Right lobe of liver (tissue), 6 donors: Measurements from ENCODE around the gene UBALD2. TPM values are rescaled to one million over a fixed set of nuclear protein-coding genes. Genes with fewer than 3 reads are reported as not detected.

Experiments used
- ATAC-seq, 4 donors: fragments of 200-7000 bp; cut with Tn5 transposase; one replicate each; pipeline ENCODE4 v1.9.1; 2020; ENCODE audit warnings: mild to moderate bottlenecking in 4 of 4, moderate library complexity in 4 of 4
- DNase-seq, 3 donors: peaks; one replicate each; pipeline ENCODE4 v3.0.0-alpha.2; 2020
- H3K27ac ChIP-seq, 3 donors: fragments of 200-600 bp; one replicate each; pipeline ENCODE4 v1.8.0; 2022
- H3K27me3 ChIP-seq, 2 donors: fragments of 200-600 bp; one replicate each; pipeline ENCODE4 v1.8.0; 2022
- H3K36me3 ChIP-seq, 4 donors: fragments of 200-600 bp; sonication (generic) in 1 of 4; one replicate each; pipeline versions ENCODE4 v1.5.1 to v1.8.0; 2017 to 2022; ENCODE audit warnings: control low read depth in 1 of 4
- H3K4me1 ChIP-seq, 4 donors: fragments of 200-600 bp; sonication (generic) in 1 of 4; one replicate each; pipeline versions ENCODE4 v1.5.1 to v1.8.0; 2017 to 2022; ENCODE audit warnings: control low read depth in 1 of 4
- H3K4me3 ChIP-seq, 3 donors: fragments of 200-600 bp; one replicate each; pipeline ENCODE4 v1.8.0; 2022
- H3K9me3 ChIP-seq, 4 donors: fragments of 200-600 bp; sonication (generic) in 1 of 4; one replicate each; pipeline versions ENCODE4 v1.5.1 to v1.8.0; 2017 to 2022; ENCODE audit warnings: control low read depth in 1 of 4
- POLR2A ChIP-seq: fragments of 450-650 bp; IDR thresholded peaks from one replicate; pipeline ENCODE4 v1.6.1; 2017; ENCODE audit warnings: antibody characterized with exemption, mild to moderate bottlenecking
- WGBS: methylation state at CpG from one replicate; pipeline ENCODE4 v1.1.6; 2018; ENCODE audit warnings: low coverage, low lambda C conversion rate; ENCODE audit not compliant: insufficient coverage; ENCODE audit errors: missing lambda C conversion rate; 5-methylcytosine and 5-hydroxymethylcytosine counted together
- intact Hi-C, 2 donors: fragments of 100-400 bp; cut with DNase I; formaldehyde crosslinking; loops; one replicate each; pipeline versions ENCODE4 v1.11.2 to v1.14.1; 2022
- total RNA-seq, 6 experiments: library from RNA; depleted of rRNA in 2 of 6; stranded (reverse); fragments of >200 nt in 2 of 6; fragmentation: NEBNext Ultra II Directional in 3 of 6; extraction: Animal tissue kit (Norgen Biotek cat#: 25700) in 3 of 6; gene quantifications; one replicate each; pipeline versions ENCODE4 v1.1.0 to v1.2.4, GENCODE V29; 2016 to 2023
- TF ChIP-seq, protein P1 (sequence below), 4 donors: fragments of 200-600 bp in 3 of 4; fragments of 450-650 bp in 1 of 4; IDR thresholded peaks; one replicate each; pipeline versions ENCODE4 v1.5.1 to v1.8.0; 2016 to 2022; ENCODE audit warnings: antibody characterized with exemption in 4 of 4, mild to moderate bottlenecking in 2 of 4
- donor health status: DM: no; HTN: yes; CAD: no.
- donor health status: DM: no; HTN: no; CAD: no.
- donor health status: DM: no; HTN: no; CAD: no.
- donor health status: DM: no; HTN: yes; CAD: no.
- donor health status: DM: no; HTN: yes; CAD: no.

The UBALD2 gene
- total RNA-seq, 6 experiments from 2014 or later: 7.3 to 17.9 (median 14.5) TPM

- ATAC-seq (no peak), DNase-seq (peak in 1 of 3 donors; percentile 43)
- 19% methylated on average over 4 of the region's 21 CpGs for WGBS
- H3K4me1 ChIP-seq: peaks cover 0 to 17% (median 6%) of the 10 kb centered on the region in 4 donors
- no peak overlapping the region for H3K4me3 ChIP-seq
- H3K9me3 ChIP-seq: no peaks in the 10 kb centered on the region
- no peak for TF ChIP-seq POLR2A
- TF ChIP-seq, protein P1, sequence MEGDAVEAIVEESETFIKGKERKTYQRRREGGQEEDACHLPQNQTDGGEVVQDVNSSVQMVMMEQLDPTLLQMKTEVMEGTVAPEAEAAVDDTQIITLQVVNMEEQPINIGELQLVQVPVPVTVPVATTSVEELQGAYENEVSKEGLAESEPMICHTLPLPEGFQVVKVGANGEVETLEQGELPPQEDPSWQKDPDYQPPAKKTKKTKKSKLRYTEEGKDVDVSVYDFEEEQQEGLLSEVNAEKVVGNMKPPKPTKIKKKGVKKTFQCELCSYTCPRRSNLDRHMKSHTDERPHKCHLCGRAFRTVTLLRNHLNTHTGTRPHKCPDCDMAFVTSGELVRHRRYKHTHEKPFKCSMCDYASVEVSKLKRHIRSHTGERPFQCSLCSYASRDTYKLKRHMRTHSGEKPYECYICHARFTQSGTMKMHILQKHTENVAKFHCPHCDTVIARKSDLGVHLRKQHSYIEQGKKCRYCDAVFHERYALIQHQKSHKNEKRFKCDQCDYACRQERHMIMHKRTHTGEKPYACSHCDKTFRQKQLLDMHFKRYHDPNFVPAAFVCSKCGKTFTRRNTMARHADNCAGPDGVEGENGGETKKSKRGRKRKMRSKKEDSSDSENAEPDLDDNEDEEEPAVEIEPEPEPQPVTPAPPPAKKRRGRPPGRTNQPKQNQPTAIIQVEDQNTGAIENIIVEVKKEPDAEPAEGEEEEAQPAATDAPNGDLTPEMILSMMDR (IDR thresholded peaks at IDR 0.05): no peak
- H3K27ac ChIP-seq: no peak overlapping the region
- no peaks in the 10 kb centered on the region for H3K36me3 ChIP-seq
- no peaks in the 10 kb centered on the region for H3K27me3 ChIP-seq
- intact Hi-C loops: no loop called here
These were observed 9.2 kb downstream of the UBALD2 start for GRCh38 chr17:76274112-76274956.

DNA sequence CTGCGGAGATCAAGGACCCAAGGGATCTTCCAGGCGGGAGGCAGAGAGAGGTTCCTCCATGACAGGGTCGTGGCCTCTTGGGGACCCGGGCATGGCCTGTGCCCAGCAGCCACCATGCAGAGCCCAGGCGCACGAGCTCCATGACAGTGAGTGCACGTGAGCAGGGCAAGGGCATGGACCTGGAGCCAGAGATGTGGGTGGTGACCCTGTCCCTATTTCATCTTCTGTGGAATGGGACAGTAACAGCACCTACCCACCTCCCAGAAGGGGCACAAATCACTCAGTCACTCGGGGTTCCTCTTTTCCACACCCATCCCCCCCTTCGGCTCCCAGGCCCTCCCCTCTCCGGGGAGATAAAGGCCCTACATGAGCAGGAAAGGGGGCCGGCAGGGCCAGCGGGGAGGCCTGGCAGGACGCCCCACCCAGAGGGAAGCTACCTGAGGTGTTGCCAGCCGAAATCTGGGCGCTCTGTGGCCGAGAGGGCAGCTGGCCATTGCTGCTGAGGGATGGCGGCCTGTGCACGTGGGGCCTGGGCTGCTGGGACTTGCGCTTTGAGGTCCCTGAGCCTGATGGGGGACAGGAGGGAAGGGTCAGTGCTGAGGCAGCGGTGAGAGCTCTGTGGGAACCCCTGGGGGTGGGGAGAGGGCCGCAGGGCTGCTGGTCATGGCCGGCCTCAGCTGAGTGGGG lies 10.4 kb downstream of the UBALD2 start:
- no peaks in the 10 kb centered on the region for H3K9me3 ChIP-seq
- no peak for TF ChIP-seq POLR2A
- TF ChIP-seq, protein P1 (IDR thresholded peaks at IDR 0.05): no peak
- no peak for ATAC-seq
- peak in 2 of 3 donors; percentile 47 to 55 for DNase-seq
- intact Hi-C loops: no loop called here
- no CpG with 5 or more reads among the region's 22 CpGs for WGBS
- peaks cover 0 to 17% (median 6%) of the 10 kb centered on the region in 4 donors for H3K4me1 ChIP-seq
- no peak overlapping the region for H3K27ac ChIP-seq
- no peaks in the 10 kb centered on the region for H3K27me3 ChIP-seq
- no peak overlapping the region for H3K4me3 ChIP-seq
- no peaks in the 10 kb centered on the region for H3K36me3 ChIP-seq

DNA sequence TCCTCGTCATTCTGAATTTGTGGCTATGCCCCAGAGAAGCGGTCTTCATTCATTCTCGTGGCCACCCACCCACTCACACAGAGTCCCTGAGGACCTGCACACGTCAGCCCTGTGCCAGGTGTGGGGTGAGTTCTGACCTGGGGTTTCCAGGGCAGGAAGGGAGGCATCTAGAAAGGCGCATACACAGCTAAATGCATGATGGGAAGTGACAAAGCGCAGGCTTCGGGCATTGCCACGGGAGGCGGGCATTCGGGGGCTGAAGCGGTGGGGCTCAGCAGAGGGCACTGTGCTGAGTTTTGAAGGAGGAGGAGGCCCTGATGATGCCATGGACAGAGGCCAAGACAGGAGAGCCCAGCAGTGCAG lies 10.9 kb downstream of the UBALD2 start:
- ATAC-seq (no peak), DNase-seq (no peak)
- H3K9me3 ChIP-seq: no peaks in the 10 kb centered on the region
- 85% methylated on average over 6 of the region's 11 CpGs for WGBS
- TF ChIP-seq, protein P1 (IDR thresholded peaks at IDR 0.05): no peak
- TF ChIP-seq POLR2A: no peak
- H3K4me3 ChIP-seq: no peak overlapping the region
- peaks cover 0 to 13% (median 4%) of the 10 kb centered on the region in 4 donors for H3K4me1 ChIP-seq
- no peaks in the 10 kb centered on the region for H3K27me3 ChIP-seq
- H3K36me3 ChIP-seq: no peaks in the 10 kb centered on the region
- H3K27ac ChIP-seq: no peak overlapping the region
- intact Hi-C loops: no loop called here

DNA sequence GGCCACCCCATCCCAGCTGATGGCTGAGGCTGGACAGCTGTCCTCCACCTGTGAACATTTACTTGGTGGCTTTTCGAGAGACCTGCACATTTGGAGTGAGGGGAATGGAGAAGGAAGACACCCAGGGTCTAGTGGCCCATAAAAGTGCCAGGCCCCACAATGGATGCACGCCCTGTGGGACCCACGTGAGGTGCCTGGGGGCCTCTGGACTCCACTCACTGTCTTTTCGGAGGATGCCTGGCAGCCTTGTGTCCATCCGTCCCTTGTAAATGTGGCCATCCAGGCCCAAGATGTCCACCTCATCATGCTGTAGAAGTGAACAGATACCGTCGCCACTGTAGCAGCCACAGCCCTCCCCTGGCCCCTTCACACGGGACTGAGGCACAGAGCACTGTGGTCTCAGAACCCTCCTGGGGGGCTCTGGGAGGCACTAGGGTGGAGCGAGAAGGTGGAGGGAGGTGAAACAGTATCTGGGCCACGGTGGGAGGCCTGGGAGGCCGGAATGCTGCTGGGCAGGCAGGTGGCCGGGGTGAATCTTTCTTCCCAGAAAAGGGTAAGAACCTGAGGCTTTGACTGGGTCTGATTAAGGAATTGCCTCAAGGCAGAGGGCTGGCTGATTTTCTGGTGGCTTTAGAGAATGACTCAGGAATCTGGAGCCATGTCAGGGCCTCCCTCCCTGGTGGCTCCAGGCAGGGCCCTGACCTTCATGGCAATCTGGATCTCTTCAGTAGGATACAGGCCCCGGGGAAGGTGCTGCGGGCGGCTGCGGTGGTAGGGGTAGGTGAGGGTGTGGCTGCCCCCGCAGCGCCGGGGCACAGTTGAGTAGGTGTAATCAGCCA lies 11.5 kb downstream of the UBALD2 start:
- Histone ChIP-seq H3K36me3 (no peaks in the 10 kb centered on the region), H3K27ac (no peak overlapping the region), H3K4me3 (no peak overlapping the region), H3K27me3 (no peaks in the 10 kb centered on the region), H3K9me3 (no peaks in the 10 kb centered on the region), H3K4me1 (peaks cover 0 to 7% (median under 1%) of the 10 kb centered on the region in 4 donors)
- intact Hi-C loops: no loop called here
- DNase-seq (no peak), ATAC-seq (no peak)
- TF ChIP-seq, protein P1 (IDR thresholded peaks at IDR 0.05): no peak
- no peak for TF ChIP-seq POLR2A
- no CpG with 5 or more reads among the region's 19 CpGs for WGBS
